OCI-LY3 (cell line): ENCODE measurements around the gene PGAP2.

ENCODE experiments used
- CTCF ChIP-seq: fragments of 200-600, 300-600 bp; sonication (generic); IDR thresholded peaks from 2 replicates; pipeline ENCODE4 v1.5.1; 2014; ENCODE audit warnings: antibody characterized with exemption, low read length, low read depth
- EZH2phosphoT487 ChIP-seq: fragments of 200-600 bp; shearing (Covaris generic); IDR thresholded peaks from 2 replicates; pipeline ENCODE4 v1.6.1; 2018; ENCODE audit warnings: antibody characterized with exemption, mixed run types, low read depth

GRCh38 chr11:3817181-3817800 is 8.9 kb downstream of the PGAP2 start:
- TF ChIP-seq CTCF, result no peak
- no peak for TF ChIP-seq EZH2phosphoT487
